ENCODE results near the gene ARMC5. TPM values are rescaled to one million over a fixed set of nuclear protein-coding genes. Genes with fewer than 3 reads are reported as not detected.

Gene ARMC5
- total RNA-seq, 2 experiments from 2014 or later = 18.9 to 19.1 TPM

DNA sequence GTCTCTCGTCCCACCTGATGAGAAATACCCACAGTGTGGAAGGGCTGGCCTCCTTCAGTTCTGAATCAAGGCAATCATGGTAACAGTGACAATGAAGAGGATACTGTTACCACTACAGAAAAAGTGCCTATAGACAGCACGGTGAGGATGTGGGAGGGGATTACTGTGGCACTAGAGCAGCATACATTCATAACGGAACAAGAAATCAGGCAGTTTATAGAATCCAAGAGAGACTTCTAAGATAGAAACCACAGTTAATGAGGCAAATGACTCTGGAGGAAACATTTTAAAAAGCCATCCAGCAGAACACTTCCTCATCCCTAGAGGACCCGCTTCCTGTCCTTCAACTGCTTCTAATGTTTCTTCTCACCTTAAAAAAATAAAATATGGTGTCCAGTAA is 46.2 kb downstream of the ARMC5 start:
- Mint-ChIP-seq H3K27ac (peak overlapping the region; percentile 62), H3K36me3 (ENCODE audit: low read depth) (peaks cover 13% of the 10 kb centered on the region), H3K4me1 (ENCODE audit: low read depth) (peaks cover 47% of the 10 kb centered on the region), H3K27me3 (ENCODE audit: low read depth) (no peaks in the 10 kb centered on the region), H3K9me3 (ENCODE audit: insufficient read depth) (no peaks in the 10 kb centered on the region), H3K4me3 (no peak overlapping the region)
- ATAC-seq (no peak), DNase-seq (no peak)
- ChIA-PET CTCF (no interaction called here), POLR2A (no interaction called here)

DNA sequence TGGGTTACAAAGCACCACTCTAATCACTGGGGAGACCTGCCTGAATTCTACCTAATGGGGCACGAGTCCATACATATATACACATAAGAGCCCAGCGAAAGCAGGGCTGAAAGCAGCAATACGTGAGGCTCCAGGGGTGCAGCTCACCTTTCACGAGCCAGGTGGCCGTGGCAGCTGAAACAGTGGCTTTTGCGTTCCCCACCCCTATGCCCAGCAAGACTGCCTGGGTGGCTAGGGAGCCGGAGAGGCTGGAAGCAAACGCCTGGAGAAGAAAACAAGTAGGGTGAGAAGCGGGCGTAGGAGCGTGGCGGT is 48.3 kb downstream of the ARMC5 start:
- Mint-ChIP-seq H3K9me3 (ENCODE audit: insufficient read depth) (no peaks in the 10 kb centered on the region), H3K4me3 (peak overlapping the region; percentile 96), H3K4me1 (ENCODE audit: low read depth) (peaks cover 47% of the 10 kb centered on the region), H3K36me3 (ENCODE audit: low read depth) (peaks cover 13% of the 10 kb centered on the region), H3K27ac (peak overlapping the region; percentile 94), H3K27me3 (ENCODE audit: low read depth) (no peaks in the 10 kb centered on the region)
- ATAC-seq = peak; percentile 41
- POLR2A ChIA-PET = interaction anchor here (1.0 to 2.9 kb wide), 12 partner anchors 9 to 366 kb away, joined by 3 to 15 read pairs (median 5); partner anchors contain the start of genes ARMC5 and ZNF267
- no peak for DNase-seq
- CTCF ChIA-PET = interaction anchor here (1.0 to 2.0 kb wide), 6 partner anchors 47 to 362 kb away, joined by 3 to 6 read pairs (median 4); no protein-coding TSS in a partner anchor

DNA sequence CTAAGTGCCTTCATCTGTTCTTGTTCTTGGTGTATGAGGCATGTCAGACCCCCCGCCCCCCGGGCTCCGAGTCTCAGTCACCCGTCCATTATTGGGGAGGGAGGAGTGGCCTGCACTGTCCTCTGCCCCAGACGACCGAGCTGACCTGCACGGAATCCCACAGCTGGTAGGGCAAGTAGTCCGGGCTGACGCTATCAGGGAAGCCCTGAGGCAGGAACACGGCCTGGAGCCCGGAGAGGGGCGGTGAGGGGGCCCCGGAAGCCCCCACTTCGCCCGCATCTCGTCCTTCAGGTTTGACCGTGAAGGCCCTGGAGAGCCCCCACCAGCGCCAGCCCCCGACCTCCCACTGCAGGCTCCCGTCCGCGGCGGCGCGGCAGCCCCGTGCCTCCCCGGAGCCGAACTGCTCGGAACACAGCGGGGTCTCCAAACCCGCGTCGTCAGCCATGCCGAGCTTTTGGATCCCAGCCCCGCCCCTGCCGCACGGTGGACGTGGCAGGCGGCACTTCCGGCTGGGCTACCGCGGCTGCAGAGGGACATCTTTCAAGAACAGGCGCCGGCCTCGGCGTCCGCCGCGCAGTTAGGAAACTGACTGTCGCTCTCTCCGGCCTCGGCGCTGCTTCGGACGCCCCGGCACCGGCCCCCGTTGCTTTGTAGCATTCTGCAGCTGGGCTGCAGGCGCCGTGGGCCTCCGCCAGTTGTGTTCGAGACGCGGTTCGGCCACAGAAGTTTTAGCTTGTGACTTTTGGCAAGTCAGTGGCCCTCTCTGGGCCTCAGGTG is 48.8 kb downstream of the ARMC5 start, which contains the start of gene RUSF1:
Gene RUSF1 (minus strand): TSS at position 463 of the 777 bp plus-strand sequence. CDS start 18 bp downstream, at position 445.
- Mint-ChIP-seq H3K36me3 (ENCODE audit: low read depth) (peaks cover 13% of the 10 kb centered on the region), H3K4me1 (ENCODE audit: low read depth) (peaks cover 47% of the 10 kb centered on the region), H3K27ac (peak within 1 kb of the TSS; percentile 94), H3K9me3 (ENCODE audit: insufficient read depth) (no peaks in the 10 kb centered on the region), H3K27me3 (ENCODE audit: low read depth) (no peaks in the 10 kb centered on the region), H3K4me3 (peak within 1 kb of the TSS; percentile 96)
- ChIA-PET CTCF (interaction anchor here (1.0 to 2.0 kb wide), 5 partner anchors 48 to 362 kb away, joined by 4 to 6 read pairs (median 5); no protein-coding TSS in a partner anchor), POLR2A (interaction anchor here (0.6 to 2.9 kb wide), 13 partner anchors 9 to 745 kb away, joined by 3 to 15 read pairs (median 4); partner anchors contain the start of genes ARMC5 and ZNF267)
- ATAC-seq (peak; percentile 91), DNase-seq (peak; percentile 89)

DNA sequence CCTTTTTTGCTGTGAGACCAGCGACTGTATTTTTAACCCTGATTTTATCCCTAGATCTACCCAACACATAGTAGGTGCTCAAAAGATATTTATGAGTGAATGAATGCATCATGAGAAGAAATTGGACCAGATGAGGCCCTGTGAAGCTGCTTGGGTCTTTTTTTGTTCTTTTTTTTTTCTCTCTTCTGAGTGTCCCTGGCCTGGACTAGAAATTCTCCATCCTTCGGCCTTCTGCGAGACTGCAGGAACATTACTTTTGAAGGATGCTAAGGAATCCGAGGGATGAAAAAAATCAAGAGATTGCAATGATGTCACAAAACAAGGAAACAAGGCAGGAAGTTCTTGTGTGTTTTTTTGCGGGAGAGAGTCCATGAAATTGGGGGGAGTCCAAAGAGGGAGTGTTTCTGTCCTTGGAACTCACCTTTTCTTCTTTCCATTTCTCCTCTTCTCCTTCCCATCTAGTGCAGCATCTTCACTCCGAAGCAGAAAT is 49.5 kb downstream of the ARMC5 start:
- ATAC-seq (no peak), DNase-seq (no peak)
- ChIA-PET POLR2A (interaction anchor here (0.6 to 2.9 kb wide), 12 partner anchors 10 to 745 kb away, joined by 3 to 15 read pairs (median 5); partner anchors contain the start of genes ARMC5 and ZNF267), CTCF (interaction anchor here (1.3 to 1.7 kb wide), 2 partner anchors 48 to 360 kb away, joined by 5 to 6 read pairs; no protein-coding TSS in a partner anchor)
- Mint-ChIP-seq H3K4me3 (peak overlapping the region; percentile 96), H3K9me3 (ENCODE audit: insufficient read depth) (no peaks in the 10 kb centered on the region), H3K27me3 (ENCODE audit: low read depth) (no peaks in the 10 kb centered on the region), H3K4me1 (ENCODE audit: low read depth) (peaks cover 47% of the 10 kb centered on the region), H3K36me3 (ENCODE audit: low read depth) (peaks cover 13% of the 10 kb centered on the region), H3K27ac (peak overlapping the region; percentile 94)

DNA sequence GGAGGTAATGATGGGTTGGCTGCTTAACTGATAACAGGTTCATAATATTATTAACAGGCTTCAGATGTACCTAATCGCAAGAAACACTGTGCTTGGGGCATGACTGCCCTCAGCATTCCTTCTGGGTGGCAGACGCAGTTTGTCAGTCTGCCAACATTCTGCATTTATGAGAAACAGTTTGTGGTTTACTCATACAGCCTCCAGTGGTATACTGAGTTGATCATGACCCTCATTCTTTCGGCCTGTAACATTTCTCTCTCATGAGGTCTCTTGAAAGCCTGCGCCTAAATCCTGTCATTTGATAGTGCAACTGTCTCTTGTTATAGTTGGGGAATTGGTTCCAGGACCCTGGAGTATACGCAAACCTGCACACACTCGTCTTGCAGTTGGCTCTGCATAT is 53.8 kb downstream of the ARMC5 start:
- DNase-seq (no peak), ATAC-seq (no peak)
- Mint-ChIP-seq H3K9me3 (ENCODE audit: insufficient read depth) (peaks cover 15% of the 10 kb centered on the region), H3K27ac (no peak overlapping the region), H3K4me1 (ENCODE audit: low read depth) (peaks cover 14% of the 10 kb centered on the region), H3K4me3 (no peak overlapping the region), H3K36me3 (ENCODE audit: low read depth) (peaks cover 8% of the 10 kb centered on the region), H3K27me3 (ENCODE audit: low read depth) (no peaks in the 10 kb centered on the region)
- ChIA-PET CTCF (no interaction called here), POLR2A (no interaction called here)

DNA sequence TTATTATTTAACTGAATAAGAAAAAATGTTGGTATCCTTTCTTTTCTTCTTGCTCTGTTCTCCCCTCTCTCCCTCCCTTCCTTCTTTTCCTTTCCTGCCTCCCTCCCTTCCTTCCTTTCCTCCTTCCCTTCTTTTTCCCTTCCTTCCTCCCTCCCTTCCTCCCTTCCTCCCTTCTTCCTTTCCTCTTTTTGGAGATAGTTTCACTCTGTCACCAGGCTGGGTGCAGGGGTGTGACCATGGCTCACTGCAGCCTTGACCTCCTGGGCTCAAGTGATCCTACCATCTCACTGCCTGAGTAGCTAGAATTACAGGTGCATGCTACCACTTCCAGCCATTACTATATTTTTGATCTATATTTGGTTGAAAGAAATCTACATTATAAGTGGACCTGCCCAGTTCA is 54.6 kb downstream of the ARMC5 start:
- H3K36me3 Mint-ChIP-seq (ENCODE audit: low read depth) = peaks cover 2% of the 10 kb centered on the region
- H3K4me1 Mint-ChIP-seq (ENCODE audit: low read depth) = peaks cover 8% of the 10 kb centered on the region
- no peak for DNase-seq
- H3K4me3 Mint-ChIP-seq = no peak overlapping the region
- H3K27ac Mint-ChIP-seq = no peak overlapping the region
- no peak for ATAC-seq
- CTCF ChIA-PET = no interaction called here
- H3K9me3 Mint-ChIP-seq (ENCODE audit: insufficient read depth) = peaks cover 15% of the 10 kb centered on the region
- POLR2A ChIA-PET = interaction anchor here (0.6 kb wide), 1 partner anchor 160 kb away, joined by 3 read pairs; no protein-coding TSS in a partner anchor
- no peaks in the 10 kb centered on the region for H3K27me3 Mint-ChIP-seq (ENCODE audit: low read depth)

Other genes starting within 250 kb of the ARMC5 start
- gene TRIM72, start 245.4 kb upstream of the ARMC5 start, total RNA-seq = not detected
- gene PYDC1, start 242.4 kb upstream of the ARMC5 start, total RNA-seq = not detected
- gene ITGAM, start 199.5 kb upstream of the ARMC5 start, total RNA-seq = 10 to 100 TPM; 15.3 to 17.7 TPM
- 10 to 100 TPM; 22.7 to 25.0 TPM for gene ITGAX, start 104.3 kb upstream of the ARMC5 start, total RNA-seq
- gene ITGAD, start 66.2 kb upstream of the ARMC5 start, total RNA-seq = under 1 TPM; 0.13 to 0.68 TPM
- gene COX6A2, start 31.1 kb upstream of the ARMC5 start, total RNA-seq = not detected
- under 1 TPM; 0.21 to 0.32 TPM for gene ZNF843, start 16.7 kb upstream of the ARMC5 start, total RNA-seq
- under 1 TPM; 0.83 to 0.92 TPM for gene TGFB1I1, start 12.7 kb downstream of the ARMC5 start, total RNA-seq
- gene SLC5A2, start 23.6 kb downstream of the ARMC5 start, total RNA-seq = under 1 TPM in 1 of 2 experiments, not detected in 1; 0.13 TPM
- 10 to 100 TPM; 31.7 to 32.8 TPM for gene RUSF1, start 48.9 kb downstream of the ARMC5 start, total RNA-seq
- gene AHSP, start 68.4 kb downstream of the ARMC5 start, total RNA-seq = not detected

All from activated CD8-positive, alpha-beta T cell treated with anti-CD3 and anti-CD28 coated beads, Interleukin-2, amount 10 ng/mL, durations not matched to agents 7 days and 5 days (primary cell).